ENCODE measurements around the gene TNNT1.
"Not testable (repeated sequence)": the region's sequence is repeated elsewhere in the genome, so short reads cannot be mapped to it uniquely, and the experiment has no call there.

The TNNT1 gene

GRCh38 chr19:55174425-55175116 is 25.6 kb upstream of the TNNT1 start:
- no peak overlapping the region for H3K4me3 ChIP-seq (ENCODE audit: insufficient read length, low read depth)
- H3K27me3 ChIP-seq (ENCODE audit: insufficient read depth, insufficient read length): peaks cover 33% of the 10 kb centered on the region
- TF ChIP-seq ZNF274 (IDR thresholded peaks at IDR 0.05; ENCODE audit: low read depth, low read length): no peak
- TF ChIP-seq YY1 (IDR thresholded peaks at IDR 0.05; ENCODE audit: insufficient read depth, insufficient read length): no peak
- TF ChIP-seq SUZ12 (IDR thresholded peaks at IDR 0.05; ENCODE audit: extremely low read depth, insufficient read depth, insufficient read length): no peak
- no peak overlapping the region for H3K9ac ChIP-seq (ENCODE audit: insufficient read length, low read depth)
- no peaks in the 10 kb centered on the region for H3K36me3 ChIP-seq (ENCODE audit: insufficient read depth, insufficient read length, low read length)
- no peak for DNase-seq (ENCODE audit: low read depth, low spot score)
- peaks cover 12% of the 10 kb centered on the region for H3K4me1 ChIP-seq (ENCODE audit: insufficient read depth, insufficient read length)
- H3K9me3 ChIP-seq (ENCODE audit: insufficient read depth, low read length): no peaks in the 10 kb centered on the region

- H3K4me3 ChIP-seq (ENCODE audit: insufficient read length, low read depth): peak overlapping the region; percentile 62
- peaks cover 28% of the 10 kb centered on the region for H3K27me3 ChIP-seq (ENCODE audit: insufficient read depth, insufficient read length)
- H3K9ac ChIP-seq (ENCODE audit: insufficient read length, low read depth): peak overlapping the region; percentile 67
- H3K4me1 ChIP-seq (ENCODE audit: insufficient read depth, insufficient read length): peaks cover 12% of the 10 kb centered on the region
- no peak for DNase-seq (ENCODE audit: low read depth, low spot score)
- no peaks in the 10 kb centered on the region for H3K36me3 ChIP-seq (ENCODE audit: insufficient read depth, insufficient read length, low read length)
- no peaks in the 10 kb centered on the region for H3K9me3 ChIP-seq (ENCODE audit: insufficient read depth, low read length)
- TF ChIP-seq SUZ12 (IDR thresholded peaks at IDR 0.05; ENCODE audit: extremely low read depth, insufficient read depth, insufficient read length): no peak
- no peak for TF ChIP-seq YY1 (IDR thresholded peaks at IDR 0.05; ENCODE audit: insufficient read depth, insufficient read length)
- no peak for TF ChIP-seq ZNF274 (IDR thresholded peaks at IDR 0.05; ENCODE audit: low read depth, low read length)
Observed at GRCh38 chr19:55173714-55174409, 24.9 kb upstream of the TNNT1 start.

GRCh38 chr19:55173186-55173713 is 24.2 kb upstream of the TNNT1 start:
- Histone ChIP-seq H3K4me3 (ENCODE audit: insufficient read length, low read depth) (peak overlapping the region; percentile 62), H3K4me1 (ENCODE audit: insufficient read depth, insufficient read length) (peaks cover 12% of the 10 kb centered on the region), H3K36me3 (ENCODE audit: insufficient read depth, insufficient read length, low read length) (no peaks in the 10 kb centered on the region), H3K9ac (ENCODE audit: insufficient read length, low read depth) (peak overlapping the region; percentile 67), H3K9me3 (ENCODE audit: insufficient read depth, low read length) (no peaks in the 10 kb centered on the region), H3K27me3 (ENCODE audit: insufficient read depth, insufficient read length) (peaks cover 28% of the 10 kb centered on the region)
- TF ChIP-seq ZNF274 (IDR thresholded peaks at IDR 0.05; ENCODE audit: low read depth, low read length) (no peak), SUZ12 (IDR thresholded peaks at IDR 0.05; ENCODE audit: extremely low read depth, insufficient read depth, insufficient read length) (no peak), YY1 (IDR thresholded peaks at IDR 0.05; ENCODE audit: insufficient read depth, insufficient read length) (no peak)
- no peak for DNase-seq (ENCODE audit: low read depth, low spot score)

GRCh38 chr19:55172741-55173140 is 23.7 kb upstream of the TNNT1 start:
- no peak for DNase-seq (ENCODE audit: low read depth, low spot score)
- Histone ChIP-seq H3K4me1 (ENCODE audit: insufficient read depth, insufficient read length) (peaks cover 12% of the 10 kb centered on the region), H3K9me3 (ENCODE audit: insufficient read depth, low read length) (no peaks in the 10 kb centered on the region), H3K9ac (ENCODE audit: insufficient read length, low read depth) (peak overlapping the region; percentile 24), H3K4me3 (ENCODE audit: insufficient read length, low read depth) (peak overlapping the region; percentile 62), H3K36me3 (ENCODE audit: insufficient read depth, insufficient read length, low read length) (no peaks in the 10 kb centered on the region), H3K27me3 (ENCODE audit: insufficient read depth, insufficient read length) (peaks cover 28% of the 10 kb centered on the region)
- TF ChIP-seq SUZ12 (IDR thresholded peaks at IDR 0.05; ENCODE audit: extremely low read depth, insufficient read depth, insufficient read length) (no peak), YY1 (IDR thresholded peaks at IDR 0.05; ENCODE audit: insufficient read depth, insufficient read length) (no peak)

GRCh38 chr19:55172318-55172717 is 23.3 kb upstream of the TNNT1 start:
- not testable (repeated sequence) for H3K9ac ChIP-seq (ENCODE audit: insufficient read length, low read depth); H3K36me3 ChIP-seq (ENCODE audit: insufficient read depth, insufficient read length, low read length); H3K9me3 ChIP-seq (ENCODE audit: insufficient read depth, low read length); H3K4me3 ChIP-seq (ENCODE audit: insufficient read length, low read depth); DNase-seq (ENCODE audit: low read depth, low spot score)
- peaks cover 12% of the 10 kb centered on the region for H3K4me1 ChIP-seq (ENCODE audit: insufficient read depth, insufficient read length)
- H3K27me3 ChIP-seq (ENCODE audit: insufficient read depth, insufficient read length): peaks cover 31% of the 10 kb centered on the region

GRCh38 chr19:55171440-55171839 is 22.4 kb upstream of the TNNT1 start:
- Histone ChIP-seq H3K36me3 (ENCODE audit: insufficient read depth, insufficient read length, low read length) (no peaks in the 10 kb centered on the region), H3K9me3 (ENCODE audit: insufficient read depth, low read length) (no peaks in the 10 kb centered on the region), H3K4me3 (ENCODE audit: insufficient read length, low read depth) (no peak overlapping the region), H3K4me1 (ENCODE audit: insufficient read depth, insufficient read length) (peaks cover 12% of the 10 kb centered on the region), H3K9ac (ENCODE audit: insufficient read length, low read depth) (no peak overlapping the region), H3K27me3 (ENCODE audit: insufficient read depth, insufficient read length) (peaks cover 31% of the 10 kb centered on the region)
- TF ChIP-seq SUZ12 (IDR thresholded peaks at IDR 0.05; ENCODE audit: extremely low read depth, insufficient read depth, insufficient read length) (no peak), YY1 (IDR thresholded peaks at IDR 0.05; ENCODE audit: insufficient read depth, insufficient read length) (no peak), ZNF274 (IDR thresholded peaks at IDR 0.05; ENCODE audit: low read depth, low read length) (no peak)
- no peak for DNase-seq (ENCODE audit: low read depth, low spot score)

- DNase-seq (ENCODE audit: low read depth, low spot score): no peak
- Histone ChIP-seq H3K4me1 (ENCODE audit: insufficient read depth, insufficient read length) (peaks cover 5% of the 10 kb centered on the region), H3K27me3 (ENCODE audit: insufficient read depth, insufficient read length) (peaks cover 31% of the 10 kb centered on the region), H3K36me3 (ENCODE audit: insufficient read depth, insufficient read length, low read length) (no peaks in the 10 kb centered on the region), H3K4me3 (ENCODE audit: insufficient read length, low read depth) (no peak overlapping the region), H3K9me3 (ENCODE audit: insufficient read depth, low read length) (no peaks in the 10 kb centered on the region), H3K9ac (ENCODE audit: insufficient read length, low read depth) (no peak overlapping the region)
- TF ChIP-seq ZNF274 (IDR thresholded peaks at IDR 0.05; ENCODE audit: low read depth, low read length): no peak
- no peak for TF ChIP-seq YY1 (IDR thresholded peaks at IDR 0.05; ENCODE audit: insufficient read depth, insufficient read length)
- no peak for TF ChIP-seq SUZ12 (IDR thresholded peaks at IDR 0.05; ENCODE audit: extremely low read depth, insufficient read depth, insufficient read length)
Observed at GRCh38 chr19:55169136-55169535, 20.1 kb upstream of the TNNT1 start.

All from NT2/D1 (cell line).